HG02973 (cell line): Measurements from ENCODE around the gene SENP6.

Experiments used
- ATAC-seq: cut with Tn5 transposase; IDR thresholded peaks from one replicate; pipeline ENCODE4 v1.9.1; 2021; ENCODE audit warnings: moderate library complexity; ENCODE audit not compliant: unreplicated experiment

Gene SENP6

GRCh38 chr6:75745404-75745803 is 143.7 kb downstream of the SENP6 start:
- ATAC-seq = no peak

GRCh38 chr6:75746221-75746620 is 144.5 kb downstream of the SENP6 start:
- ATAC-seq = no peak

GRCh38 chr6:75747152-75747992 is 145.7 kb downstream of the SENP6 start:
- no peak for ATAC-seq

GRCh38 chr6:75748003-75748742 is 146.5 kb downstream of the SENP6 start:
- ATAC-seq = peak; percentile 1

GRCh38 chr6:75748743-75749538 is 147.3 kb downstream of the SENP6 start, which contains the start of gene MYO6:
Gene MYO6, plus strand, starts transcription at chr6:75749239. Its CDS starts 68,309 bp downstream, at chr6:75817548.
- ATAC-seq = peak; percentile 75

GRCh38 chr6:75751443-75751842 is 149.8 kb downstream of the SENP6 start:
- ATAC-seq = no peak

- no peak for ATAC-seq
These were observed 150.7 kb downstream of the SENP6 start for GRCh38 chr6:75752365-75752764.

- ATAC-seq = no peak
These were observed 154.0 kb downstream of the SENP6 start for GRCh38 chr6:75755704-75756103.

GRCh38 chr6:75757295-75757694 is 155.6 kb downstream of the SENP6 start:
- ATAC-seq = no peak

GRCh38 chr6:75758061-75758460 is 156.4 kb downstream of the SENP6 start:
- no peak for ATAC-seq

- ATAC-seq = no peak
These were observed 157.5 kb downstream of the SENP6 start for GRCh38 chr6:75759207-75759606.

- no peak for ATAC-seq
These were observed 158.6 kb downstream of the SENP6 start for GRCh38 chr6:75760320-75760719.

GRCh38 chr6:75761489-75761888 is 159.8 kb downstream of the SENP6 start:
- ATAC-seq = no peak

GRCh38 chr6:75762063-75762462 is 160.4 kb downstream of the SENP6 start:
- ATAC-seq = no peak

- no peak for ATAC-seq
These were observed 164.7 kb downstream of the SENP6 start for GRCh38 chr6:75766387-75766786.
